Stimulated activated CD4-positive, alpha-beta T cell treated with anti-CD3 and anti-CD28 coated beads, Interleukin-4, amount 100 ng/mL, for 1 hour (primary cell): ENCODE results near the gene ABCG8.

Source experiments
- DNase-seq: peaks from one replicate; pipeline ENCODE4 v3.0.0-alpha.2; 2020

Gene ABCG8

DNA sequence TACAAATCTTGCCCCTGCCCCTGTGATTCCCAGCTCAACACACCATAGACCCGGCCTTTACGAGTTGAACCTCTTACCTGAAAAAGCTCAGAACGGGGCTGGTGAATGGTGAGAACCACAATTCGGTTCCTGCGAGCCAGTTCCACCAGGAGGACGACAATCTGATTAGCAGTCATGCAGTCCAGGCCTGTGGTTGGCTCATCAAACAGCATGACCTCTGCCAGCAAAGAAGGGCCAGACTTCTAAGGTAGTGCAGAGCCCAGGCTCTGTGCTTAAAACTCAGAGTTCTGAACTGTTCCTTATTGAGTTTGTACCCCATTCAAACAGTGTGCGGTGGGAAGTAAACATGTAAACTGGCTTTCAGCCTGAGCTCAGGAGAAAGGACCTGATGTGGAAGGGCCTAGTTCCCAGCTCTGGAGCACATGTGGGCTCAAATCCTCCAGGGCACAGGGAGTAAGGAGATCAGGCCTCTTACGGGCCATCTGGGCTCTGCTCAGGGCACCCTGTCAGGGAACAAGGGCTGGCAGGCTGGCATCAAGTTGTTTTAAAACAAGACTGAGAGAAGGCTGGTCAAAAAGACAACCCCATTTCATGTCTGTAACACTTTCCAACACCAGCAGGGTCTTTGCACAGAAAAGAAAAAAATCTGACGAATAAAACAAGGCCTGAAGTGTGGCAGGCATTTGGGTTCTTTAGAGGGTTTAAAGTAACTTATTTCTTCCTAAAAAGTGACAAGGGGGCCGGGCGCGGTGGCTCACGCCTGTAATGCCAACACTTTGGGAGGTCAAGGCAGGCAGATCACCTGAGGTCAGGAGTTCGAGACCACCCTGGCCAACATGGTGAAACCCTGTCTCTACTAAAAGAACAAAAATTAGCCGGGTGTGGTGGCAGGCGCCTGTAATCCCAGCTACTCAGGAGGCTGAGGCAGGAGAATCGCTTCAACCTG, 12.2 kb upstream of the ABCG8 start:
- no peak for DNase-seq

DNA sequence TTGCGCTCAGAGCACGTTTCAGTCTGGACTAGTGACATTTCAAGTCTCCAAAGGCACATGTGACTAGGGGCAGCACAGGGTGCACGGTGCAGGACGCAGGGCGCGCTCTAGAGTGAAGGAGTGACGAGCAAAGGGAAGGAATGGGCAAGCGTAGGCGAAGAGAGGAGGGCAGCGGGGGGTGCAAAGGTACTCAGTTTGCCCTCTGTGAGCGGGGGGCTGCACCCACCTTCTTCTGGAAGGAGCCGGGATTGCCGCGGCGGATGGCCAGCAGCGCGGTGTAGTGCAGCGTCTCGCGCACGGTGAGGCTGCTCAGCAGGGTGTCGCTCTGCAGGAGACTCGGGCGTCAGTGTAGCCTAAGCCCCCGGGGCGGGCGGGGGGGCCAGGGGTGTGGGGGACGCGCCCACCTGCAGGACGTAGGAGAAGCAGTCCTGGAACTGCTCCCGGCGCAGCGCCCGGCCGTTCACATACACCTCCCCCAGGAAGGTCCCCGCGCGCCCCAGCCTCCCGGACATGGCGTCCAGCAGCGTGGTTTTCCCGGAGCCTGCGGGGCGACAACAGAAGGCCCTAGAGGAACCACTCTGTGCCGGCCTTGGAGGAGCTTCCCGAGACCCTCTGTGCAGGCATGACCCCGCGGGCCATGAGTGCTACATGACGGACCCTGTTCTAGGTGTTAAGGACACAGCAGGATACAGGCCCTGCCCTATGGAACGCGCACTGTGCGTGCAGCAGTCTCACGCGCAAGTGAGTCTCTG, 7.1 kb upstream of the ABCG8 start:
- DNase-seq = no peak

DNA sequence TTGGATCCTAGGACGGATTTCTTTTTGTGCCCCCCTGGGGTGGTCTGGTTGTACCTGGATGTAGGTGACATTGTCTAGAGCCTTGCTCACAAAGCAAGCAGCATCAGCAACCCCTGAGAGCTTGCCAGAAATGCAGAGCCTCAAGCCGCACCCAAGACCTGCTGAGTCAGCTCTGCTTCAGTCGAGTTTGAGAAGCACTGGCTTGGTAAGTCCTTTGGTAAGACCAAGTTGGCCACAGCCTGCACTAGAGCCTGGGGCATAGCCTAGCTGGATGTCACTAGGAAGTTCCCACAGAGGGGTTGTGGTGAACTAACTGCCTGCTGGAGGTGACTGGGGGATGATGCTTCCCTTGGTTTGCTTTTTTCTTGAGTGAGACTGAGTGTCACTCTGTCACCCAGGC, 6.3 kb upstream of the ABCG8 start:
- DNase-seq = no peak

DNA sequence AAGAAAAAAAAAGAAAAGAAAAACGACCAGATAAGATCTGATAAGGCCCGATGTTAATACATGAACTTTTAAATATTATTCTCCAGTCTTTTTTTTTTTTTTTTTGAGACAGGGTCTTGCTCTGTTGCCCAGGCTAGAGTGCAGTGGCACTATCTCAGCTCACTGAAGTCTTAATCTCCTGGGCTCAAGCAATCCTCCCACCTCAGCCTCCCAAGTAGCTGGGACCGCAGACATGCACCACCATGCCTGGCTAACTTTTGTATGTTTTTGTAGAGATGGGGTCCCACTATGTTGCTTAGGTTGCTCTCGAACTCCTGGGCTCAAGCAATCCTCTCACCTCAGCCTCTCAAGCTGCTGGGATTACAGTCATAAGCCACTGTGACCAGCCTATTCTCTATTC, 1.7 kb upstream of the ABCG8 start:
- no peak for DNase-seq

DNA sequence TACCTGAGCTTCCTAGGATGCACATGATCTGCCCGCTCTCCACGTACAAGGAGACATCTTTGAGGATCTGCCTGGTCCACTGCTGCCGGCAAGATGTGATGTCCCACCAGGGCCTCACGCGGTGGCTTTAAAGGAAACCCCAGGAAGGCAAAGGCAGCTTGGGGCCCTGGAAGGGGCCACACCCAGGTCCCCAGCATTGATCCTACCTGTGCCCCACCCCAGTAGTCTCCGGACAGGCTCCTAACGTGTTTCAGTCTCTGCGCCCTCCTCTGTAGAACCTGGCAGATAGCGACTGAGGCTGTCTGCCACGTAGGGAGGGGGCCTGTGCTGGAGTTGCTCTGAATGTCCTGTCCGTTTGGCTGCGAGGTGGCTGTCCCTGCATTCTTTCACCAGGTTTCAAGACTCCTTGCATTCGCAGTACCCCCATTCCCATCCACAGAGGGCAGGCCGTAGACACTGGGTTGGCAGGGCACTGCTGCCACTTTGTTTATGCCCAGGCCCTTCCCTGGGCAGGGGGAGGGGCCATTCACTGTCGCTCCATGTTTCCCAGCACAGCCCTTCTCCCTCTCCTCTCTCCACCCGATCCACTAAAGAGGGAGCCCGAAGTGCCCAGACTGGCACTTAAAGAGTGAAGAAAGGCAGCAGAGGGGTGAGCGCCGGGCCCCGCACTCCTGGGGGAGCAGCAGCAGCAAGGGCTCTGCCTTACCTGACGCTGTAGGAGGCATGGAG, 776 bp upstream of the ABCG8 start:
- DNase-seq = no peak

DNA sequence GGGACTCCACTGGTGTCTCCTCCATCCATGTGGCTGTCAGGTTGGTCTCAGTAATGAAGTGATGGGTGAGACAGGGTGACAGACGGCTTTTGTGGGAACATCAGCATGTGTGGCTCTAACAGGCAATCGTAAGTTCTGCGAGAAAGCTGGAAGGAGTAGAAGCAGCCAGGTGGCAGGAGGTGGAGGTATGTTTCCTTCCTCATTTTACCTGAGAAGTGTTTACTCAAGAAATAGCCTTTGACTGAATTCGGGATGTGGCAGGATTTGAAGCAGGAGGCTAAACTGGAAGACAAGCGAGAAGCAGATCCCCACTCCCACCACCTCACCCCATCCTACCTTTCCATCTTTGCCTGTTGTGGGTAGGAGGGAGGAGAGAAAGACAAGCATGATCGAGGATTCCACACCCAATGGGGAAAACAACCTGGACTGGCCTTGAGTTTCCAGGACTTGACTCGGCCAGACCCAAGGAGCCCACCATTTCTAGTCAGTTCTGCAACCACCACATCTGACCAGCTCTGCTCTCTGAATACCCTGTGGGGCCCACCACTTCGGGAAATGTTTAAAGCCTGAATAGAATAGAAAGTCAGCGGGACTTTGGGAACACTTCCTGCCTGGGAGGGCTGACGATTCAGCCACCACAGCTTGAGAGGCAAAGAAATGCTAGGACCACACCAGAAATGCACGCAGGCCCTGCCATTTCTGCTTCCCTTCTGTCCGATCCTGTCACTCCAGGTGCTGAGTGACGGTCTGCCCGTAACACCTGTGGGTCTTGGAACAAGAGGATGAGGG, 1.2 kb downstream of the ABCG8 start:
- DNase-seq = no peak

DNA sequence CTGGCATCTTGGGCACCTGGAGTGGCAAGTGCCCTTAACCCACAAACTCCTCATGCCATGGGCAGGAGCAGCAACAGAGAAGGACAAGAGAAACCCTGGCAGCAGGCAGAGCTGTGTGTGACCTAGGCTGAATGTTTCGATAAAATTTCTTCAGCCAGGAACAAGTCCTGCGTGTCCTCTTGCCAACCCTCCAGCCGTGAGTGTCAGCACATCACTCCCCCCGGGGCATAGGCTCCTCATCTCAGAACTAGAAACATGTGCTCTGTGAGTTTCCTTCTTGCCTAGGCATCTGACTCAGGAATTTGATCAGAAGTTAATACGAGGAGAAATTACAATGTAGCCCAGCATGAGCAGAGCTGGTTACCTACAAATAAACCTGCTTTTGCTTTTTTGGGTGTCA, 2.2 kb downstream of the ABCG8 start:
- DNase-seq = no peak

DNA sequence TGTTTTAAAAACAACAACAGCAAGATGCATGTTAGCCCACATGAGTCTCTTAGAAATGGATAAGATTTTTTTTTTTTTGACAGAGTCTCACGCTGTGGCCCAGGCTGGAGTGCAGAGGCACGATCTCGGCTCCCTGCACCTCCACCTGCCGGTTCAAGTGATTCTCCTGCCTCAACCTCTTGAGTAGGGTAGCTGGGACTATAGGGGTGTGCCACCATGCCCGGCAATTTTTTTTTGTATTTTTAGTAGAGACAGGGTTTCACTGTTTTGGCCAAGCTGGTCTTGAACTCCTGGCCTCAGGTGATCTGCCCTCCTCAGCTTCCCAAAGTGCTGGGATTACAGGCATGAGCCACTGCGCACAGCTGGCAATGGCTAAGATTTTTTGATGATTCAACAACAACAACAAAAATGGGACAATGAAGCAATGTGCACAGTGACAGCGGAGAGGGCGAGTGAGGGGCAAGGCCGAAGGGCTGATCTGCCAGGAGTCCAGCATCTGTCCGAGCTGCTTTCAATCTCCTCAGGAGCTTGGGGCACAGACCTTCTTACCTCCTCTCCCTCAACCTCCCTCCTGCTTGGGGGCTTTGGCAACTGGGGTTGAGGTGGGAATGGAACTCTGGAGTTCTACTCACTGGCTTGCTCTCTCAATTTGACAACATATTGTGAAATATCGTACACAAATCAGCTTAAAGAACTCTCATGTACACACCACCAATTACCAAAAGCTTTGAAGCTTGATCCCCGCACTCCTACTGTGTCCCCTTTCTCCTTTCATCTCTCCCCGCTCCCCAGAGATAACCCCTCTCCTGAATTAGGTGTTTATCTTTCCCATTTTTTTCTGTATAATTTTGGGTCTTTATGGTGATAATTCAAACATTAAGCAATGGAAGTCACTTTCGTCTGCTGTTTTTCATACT, 3.4 kb downstream of the ABCG8 start:
- DNase-seq = no peak

DNA sequence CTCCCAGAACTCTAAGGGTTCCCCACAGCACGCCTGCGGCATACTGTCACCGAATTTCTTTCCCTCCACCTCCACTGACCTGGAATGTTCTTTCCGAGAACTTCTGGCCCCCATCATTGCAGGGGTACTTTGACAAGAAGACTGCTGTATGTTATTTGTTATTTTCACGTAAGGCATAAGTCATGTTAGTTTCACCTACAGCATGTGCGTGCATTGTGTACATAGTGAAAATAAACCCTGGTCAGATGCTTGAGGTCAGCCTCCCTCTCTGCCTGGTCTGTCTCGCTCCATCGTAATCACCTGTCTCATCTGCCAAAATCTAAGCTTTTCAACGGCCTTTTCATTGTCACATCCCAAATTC, 4.1 kb downstream of the ABCG8 start:
- DNase-seq = no peak

DNA sequence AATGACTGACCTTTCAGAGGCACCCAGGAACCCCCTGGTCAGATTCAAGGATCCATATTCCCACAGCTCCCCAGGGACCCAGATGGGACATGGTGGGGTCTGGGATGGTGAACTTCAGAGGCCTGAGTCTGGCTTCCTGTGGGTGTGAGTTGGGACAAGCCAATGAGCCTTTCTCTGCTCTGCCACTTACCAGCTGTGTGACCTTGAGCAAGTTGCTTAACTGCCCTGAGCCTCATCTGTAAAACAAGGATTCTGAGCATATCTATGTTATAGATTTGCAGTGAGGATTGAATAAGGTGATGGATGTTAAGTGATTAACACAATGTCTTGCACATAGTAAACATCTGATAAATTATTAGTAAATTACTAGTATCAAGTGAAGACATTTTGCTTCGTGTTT, 6.4 kb downstream of the ABCG8 start:
- no peak for DNase-seq

DNA sequence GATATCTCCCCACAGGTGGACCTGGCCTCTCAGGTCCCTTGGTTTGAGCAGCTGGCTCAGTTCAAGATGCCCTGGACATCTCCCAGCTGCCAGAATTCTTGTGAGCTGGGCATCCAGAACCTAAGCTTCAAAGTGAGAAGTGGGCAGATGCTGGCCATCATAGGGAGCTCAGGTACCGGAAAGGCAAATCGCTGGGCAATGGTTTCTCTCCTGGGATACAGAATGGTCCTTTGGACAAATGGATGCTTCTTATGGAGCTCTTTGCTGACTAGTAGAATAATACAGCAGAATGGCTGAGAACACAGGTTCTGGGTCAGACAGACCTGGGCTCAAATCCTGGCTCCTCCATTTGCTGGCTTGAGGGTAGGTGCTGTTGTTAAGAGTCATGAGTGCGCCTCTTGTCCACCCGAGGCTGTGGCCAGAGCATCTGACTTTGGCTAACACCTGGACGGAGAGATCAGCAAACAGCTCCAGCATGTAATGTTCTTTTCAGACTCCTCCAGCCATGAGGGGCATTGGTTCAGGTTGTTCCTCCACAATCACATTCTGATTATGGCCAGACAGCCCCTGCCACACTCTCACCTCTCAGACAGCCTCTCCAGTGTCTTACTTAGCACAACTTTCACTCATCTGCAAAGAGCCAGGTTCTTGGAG, 7.5 kb downstream of the ABCG8 start:
- DNase-seq = no peak

DNA sequence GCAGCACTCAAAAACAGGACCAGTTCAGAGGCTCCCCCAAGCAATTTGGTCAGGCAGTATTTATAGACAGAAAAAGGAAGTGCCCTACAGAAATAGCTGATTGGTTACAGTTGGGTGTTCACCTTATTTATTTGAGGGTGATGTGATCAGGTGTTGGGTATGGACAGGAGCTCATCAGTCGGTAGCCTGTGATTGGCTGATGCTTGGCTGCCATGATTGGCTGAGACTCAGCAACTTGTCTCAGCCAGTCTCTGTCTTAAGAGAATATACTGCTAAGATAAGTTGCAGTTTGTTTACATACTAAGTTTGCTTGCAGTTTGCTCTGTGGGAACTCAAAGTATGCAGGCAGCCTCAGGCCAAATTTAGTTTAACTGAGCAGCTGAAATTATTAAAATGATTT, 9.4 kb downstream of the ABCG8 start:
- DNase-seq = no peak

DNA sequence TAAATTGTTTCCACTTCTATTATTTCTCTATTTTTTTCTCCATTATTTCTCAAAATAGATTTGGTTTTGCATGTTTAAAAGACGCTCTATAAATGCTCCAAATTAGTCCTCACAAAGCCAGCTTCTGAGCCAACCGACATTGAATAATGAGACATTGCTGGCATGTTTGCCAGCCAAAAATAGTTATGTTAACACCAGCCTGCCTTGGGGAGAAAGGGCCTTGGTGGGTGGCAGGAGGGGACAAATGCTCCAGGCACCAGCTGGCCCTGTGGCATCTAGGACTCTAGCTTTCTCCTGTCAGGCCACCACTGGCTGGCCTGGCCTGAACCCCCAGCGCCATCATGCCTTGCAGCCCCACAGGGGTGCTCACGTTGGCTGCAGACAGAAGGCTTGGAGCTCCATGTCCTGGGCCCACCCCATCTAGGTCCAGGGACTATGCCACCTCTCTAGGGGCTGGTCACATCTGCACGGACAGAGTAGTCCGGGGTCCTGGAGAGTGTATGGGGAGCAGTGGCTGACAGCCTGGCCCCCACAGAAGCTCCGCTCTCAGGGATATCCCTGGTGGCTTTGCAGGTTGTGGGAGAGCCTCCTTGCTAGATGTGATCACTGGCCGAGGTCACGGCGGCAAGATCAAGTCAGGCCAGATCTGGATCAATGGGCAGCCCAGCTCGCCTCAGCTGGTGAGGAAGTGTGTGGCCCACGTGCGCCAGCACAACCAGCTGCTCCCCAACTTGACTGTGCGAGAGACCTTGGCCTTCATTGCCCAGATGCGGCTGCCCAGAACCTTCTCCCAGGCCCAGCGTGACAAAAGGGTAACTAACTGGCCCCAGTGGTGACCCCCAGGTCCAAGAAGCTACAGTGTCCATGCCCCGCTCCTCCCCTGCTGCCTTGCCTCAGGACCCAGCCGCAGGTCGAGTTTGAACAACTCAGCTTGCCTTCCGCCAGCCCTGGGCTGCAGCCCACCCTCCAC, 12.5 kb downstream of the ABCG8 start:
- no peak for DNase-seq

DNA sequence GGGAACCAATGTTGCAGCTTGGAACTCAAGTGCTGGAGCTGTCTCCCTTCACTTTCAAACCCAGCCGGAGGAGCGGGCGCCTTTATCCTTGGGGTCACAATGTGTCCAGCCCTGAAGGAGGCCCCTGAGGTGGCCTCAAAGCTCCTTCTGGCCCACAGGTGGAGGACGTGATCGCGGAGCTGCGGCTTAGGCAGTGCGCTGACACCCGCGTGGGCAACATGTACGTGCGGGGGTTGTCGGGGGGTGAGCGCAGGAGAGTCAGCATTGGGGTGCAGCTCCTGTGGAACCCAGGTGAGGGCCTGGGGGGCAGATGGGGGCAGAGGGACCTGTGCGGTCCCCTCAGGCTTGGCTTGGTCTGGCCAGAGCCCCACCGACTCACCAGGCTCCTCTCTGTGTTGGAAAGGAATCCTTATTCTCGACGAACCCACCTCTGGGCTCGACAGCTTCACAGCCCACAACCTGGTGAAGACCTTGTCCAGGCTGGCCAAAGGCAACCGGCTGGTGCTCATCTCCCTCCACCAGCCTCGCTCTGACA, 13.5 kb downstream of the ABCG8 start:
- DNase-seq = no peak

DNA sequence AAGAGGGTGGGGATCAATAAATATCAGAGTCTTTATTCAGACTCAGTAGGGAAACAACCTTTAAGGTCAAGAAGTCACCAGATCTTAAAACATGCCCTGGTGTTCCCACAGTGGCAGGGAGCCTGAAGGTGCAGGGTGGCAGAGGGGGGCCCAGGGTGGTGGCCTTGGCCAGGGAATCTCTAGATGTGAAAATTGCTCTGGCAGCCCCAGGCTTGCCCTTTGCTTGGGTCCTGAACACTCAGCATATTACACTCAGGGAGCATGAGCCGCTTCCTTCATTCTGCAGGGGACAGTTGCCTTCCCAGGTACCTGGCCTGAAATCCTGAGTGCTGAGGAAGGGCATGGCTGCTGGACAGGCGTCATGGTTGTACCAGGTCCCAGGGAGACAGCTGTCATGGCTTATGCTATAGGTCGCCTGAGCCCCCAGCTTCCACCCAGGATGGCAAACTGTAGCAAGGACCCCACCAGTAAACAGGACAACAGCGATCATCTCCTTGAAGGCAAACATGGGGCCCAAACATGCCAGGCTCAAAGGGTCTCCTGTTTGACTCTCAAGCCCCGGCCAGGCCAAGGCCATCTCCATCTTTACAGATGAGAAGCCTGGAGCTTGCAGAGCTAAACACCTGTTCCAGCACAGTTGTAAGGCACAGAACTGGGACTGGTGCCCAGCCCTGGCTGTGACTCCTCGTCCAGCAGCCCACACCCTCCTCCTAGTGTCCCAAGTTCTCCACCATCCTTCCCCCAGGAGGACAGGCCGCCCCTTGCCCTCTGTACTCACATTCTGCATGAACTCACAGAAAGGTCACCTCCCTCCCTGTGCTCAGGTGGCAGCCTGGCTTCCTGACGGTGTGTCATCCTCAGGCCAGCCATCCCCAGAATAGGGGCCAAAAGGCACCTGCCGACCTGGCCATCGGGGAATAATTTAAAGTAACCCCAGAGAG, 14.6 kb downstream of the ABCG8 start:
- DNase-seq = no peak

DNA sequence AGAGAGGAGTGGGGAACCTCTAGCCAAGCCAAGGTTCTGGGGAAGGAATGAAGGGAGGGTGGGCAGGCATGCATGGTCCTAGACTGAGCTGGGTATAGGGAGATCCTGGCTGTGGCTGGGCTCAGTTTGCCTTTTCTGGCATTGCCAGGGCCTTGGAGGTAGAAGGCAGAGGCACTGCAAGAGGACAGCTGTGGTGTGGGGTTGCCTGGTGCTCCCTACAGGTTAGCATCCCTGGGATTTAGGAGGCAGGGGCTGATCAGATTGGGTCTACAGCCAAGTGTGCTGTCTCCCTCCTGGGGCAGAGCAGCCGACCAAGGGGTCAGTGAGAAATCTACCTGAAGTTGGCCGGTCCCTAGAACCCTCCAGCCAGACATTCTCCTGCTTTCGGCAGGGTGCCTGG, 15.9 kb downstream of the ABCG8 start:
- no peak for DNase-seq

DNA sequence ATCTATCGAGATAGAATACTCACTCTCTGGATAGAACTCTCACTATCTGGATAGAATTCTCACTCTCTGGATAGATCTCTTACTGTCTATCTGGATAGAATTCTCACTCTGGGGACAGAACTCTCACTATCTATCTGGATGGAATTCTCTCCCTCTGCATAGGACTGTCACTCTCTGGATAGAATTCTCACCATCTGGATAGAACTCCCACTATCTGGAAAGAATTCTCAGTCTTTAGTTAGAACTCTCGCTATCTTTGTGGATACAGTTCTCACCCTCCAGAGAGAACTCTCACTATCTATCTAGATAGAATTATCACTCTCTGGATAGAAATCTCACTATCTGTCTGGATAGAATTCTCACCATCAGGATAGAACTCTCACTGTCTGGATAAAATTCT, 16.5 kb downstream of the ABCG8 start:
- DNase-seq = no peak

DNA sequence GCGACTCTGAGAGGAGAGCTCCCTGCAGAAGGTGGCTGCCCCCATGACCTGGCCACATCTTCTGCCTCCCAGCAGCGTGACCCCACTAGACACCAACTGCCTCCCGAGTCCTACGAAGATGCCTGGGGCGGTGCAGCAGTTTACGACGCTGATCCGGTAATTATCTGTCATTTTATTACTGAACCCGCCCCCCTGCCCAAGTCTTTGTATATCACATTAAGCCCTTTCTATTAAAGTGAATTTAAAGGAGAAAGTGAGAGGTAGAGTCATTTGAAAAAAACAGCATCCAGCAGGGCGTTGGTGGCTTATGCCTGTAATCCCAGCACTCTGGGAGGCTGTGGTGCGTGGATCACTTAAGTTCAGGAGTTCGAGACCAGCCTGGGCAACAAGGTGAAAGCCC, 33.4 kb downstream of the ABCG8 start:
- no peak for DNase-seq
